ENCODE measurements around the gene SPATS2L. TPM values are rescaled to one million over a fixed set of nuclear protein-coding genes. Genes with fewer than 3 reads are reported as not detected.

SPATS2L gene
- total and polyA plus RNA-seq, 2 of the 13 experiments (the other 11 are each of a cell fraction or from before 2014, with no cell fraction given), result 154 to 212 TPM

DNA sequence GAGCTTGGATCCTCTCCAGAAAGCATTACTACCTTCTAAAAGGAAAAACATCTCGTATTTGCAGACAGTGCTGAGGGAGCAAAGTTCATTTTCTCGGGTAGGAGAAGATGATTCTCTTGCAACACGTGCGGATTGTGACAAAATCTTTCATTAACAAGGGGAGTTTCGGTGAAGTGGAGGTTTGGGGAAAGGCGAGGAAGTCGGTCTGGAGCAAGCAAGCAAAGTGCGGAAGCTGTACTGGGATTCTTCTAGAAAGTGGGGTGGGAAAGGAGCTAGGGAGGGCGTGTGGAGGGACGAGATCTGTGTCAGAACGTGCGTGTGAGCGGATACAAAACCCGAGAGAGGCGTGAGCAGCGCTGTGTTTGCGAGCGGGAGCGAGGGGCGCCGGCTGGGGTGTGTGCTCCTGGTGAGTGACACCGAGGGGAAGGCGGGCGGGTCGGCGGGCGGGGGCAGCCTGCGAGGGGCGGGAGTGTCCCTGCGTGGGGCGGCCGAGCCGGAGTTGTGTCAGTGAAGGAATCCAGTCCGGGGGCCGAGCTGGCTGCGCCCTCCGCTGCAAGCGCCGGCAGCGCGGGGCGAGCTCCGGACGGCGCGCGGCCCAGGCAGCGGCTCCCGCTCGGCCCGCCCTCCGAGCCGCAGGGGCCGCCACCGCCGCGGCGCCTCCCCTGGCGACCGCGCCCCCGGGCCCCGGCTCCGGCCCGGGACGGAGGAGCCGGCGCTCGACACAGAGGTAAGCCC is at the start of gene SPATS2L (continued):
- TF ChIP-seq NKX3-1 (CRISPR knock-in tag; IDR thresholded peaks at IDR 0.05) (0 out of 2 replicates have a peak, but pooled peaks have one; percentile 36), KLF13 (CRISPR knock-in tag; IDR thresholded peaks at IDR 0.05) (0 out of 2 replicates have a peak, but pooled peaks have one; percentile 65), AGO2 (optimal IDR thresholded peaks at IDR 0.05; ENCODE audit: low read depth, low read length) (no peak), SMARCC2 (IDR thresholded peaks at IDR 0.05) (no peak), ARNTL (CRISPR knock-in tag; IDR thresholded peaks at IDR 0.05) (peak; percentile 74), ADNP (CRISPR knock-in tag; IDR thresholded peaks at IDR 0.05) (no peak), ZNF253 (CRISPR knock-in tag; IDR thresholded peaks at IDR 0.05; ENCODE audit: borderline replicate concordance) (peak; percentile 47; the same call in 1 of the 2 replicates), KLF9 (CRISPR knock-in tag; IDR thresholded peaks at IDR 0.05; ENCODE audit: low read depth) (peak; percentile 81; the same call in 1 of the 2 replicates), ELF3 (CRISPR knock-in tag; IDR thresholded peaks at IDR 0.05) (peak; percentile 71), EEA1 (CRISPR knock-in tag; IDR thresholded peaks at IDR 0.05; ENCODE audit: borderline replicate concordance) (0 out of 2 replicates have a peak, but pooled peaks have one; percentile 54), KLF12 (CRISPR knock-in tag; IDR thresholded peaks at IDR 0.05; ENCODE audit: borderline replicate concordance) (no peak), ZNF343 (CRISPR knock-in tag; IDR thresholded peaks at IDR 0.05) (peak; percentile 70), ZBTB21 (CRISPR knock-in tag; IDR thresholded peaks at IDR 0.05) (no peak), ZNF644 (CRISPR knock-in tag; IDR thresholded peaks at IDR 0.05; ENCODE audit: low read depth) (no peak; the same call in 1 of the 2 replicates), SETDB1 (CRISPR knock-in tag; IDR thresholded peaks at IDR 0.05; ENCODE audit: borderline replicate concordance) (no peak), TFDP2 (CRISPR knock-in tag; IDR thresholded peaks at IDR 0.05) (peak; percentile 77), WIZ (CRISPR knock-in tag; IDR thresholded peaks at IDR 0.05) (0 out of 2 replicates have a peak, but pooled peaks have one; percentile 38), TRIM24 (CRISPR knock-in tag; IDR thresholded peaks at IDR 0.05) (no peak), KDM2A (CRISPR knock-in tag; IDR thresholded peaks at IDR 0.05; ENCODE audit: borderline replicate concordance, low read depth) (peak; percentile 86), SOX5 (CRISPR knock-in tag; IDR thresholded peaks at IDR 0.05; ENCODE audit: borderline replicate concordance) (peak; percentile 72), TOPORS (CRISPR knock-in tag; IDR thresholded peaks at IDR 0.05) (peak; percentile 69; the same call in 1 of the 2 replicates), KLF16 (CRISPR knock-in tag; IDR thresholded peaks at IDR 0.05) (peak; percentile 40 to 83; a peak in 3 of 4 replicates), PHF8 (CRISPR knock-in tag; IDR thresholded peaks at IDR 0.05) (peak; percentile 61), NONO (IDR thresholded peaks at IDR 0.05) (no peak), NONO (CRISPR knock-in tag; conservative IDR thresholded peaks at IDR 0.05) (peak; percentile 54; the same call in 1 of the 2 replicates), ZNF550 (CRISPR knock-in tag; IDR thresholded peaks at IDR 0.05; ENCODE audit: borderline replicate concordance) (no peak), ZNF446 (CRISPR knock-in tag; IDR thresholded peaks at IDR 0.05) (no peak)
- TF ChIP-seq, protein P1, sequence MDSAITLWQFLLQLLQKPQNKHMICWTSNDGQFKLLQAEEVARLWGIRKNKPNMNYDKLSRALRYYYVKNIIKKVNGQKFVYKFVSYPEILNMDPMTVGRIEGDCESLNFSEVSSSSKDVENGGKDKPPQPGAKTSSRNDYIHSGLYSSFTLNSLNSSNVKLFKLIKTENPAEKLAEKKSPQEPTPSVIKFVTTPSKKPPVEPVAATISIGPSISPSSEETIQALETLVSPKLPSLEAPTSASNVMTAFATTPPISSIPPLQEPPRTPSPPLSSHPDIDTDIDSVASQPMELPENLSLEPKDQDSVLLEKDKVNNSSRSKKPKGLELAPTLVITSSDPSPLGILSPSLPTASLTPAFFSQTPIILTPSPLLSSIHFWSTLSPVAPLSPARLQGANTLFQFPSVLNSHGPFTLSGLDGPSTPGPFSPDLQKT (CRISPR knock-in tag; IDR thresholded peaks at IDR 0.05; ENCODE audit: borderline replicate concordance), result no peak
- TF ChIP-seq, protein P2, sequence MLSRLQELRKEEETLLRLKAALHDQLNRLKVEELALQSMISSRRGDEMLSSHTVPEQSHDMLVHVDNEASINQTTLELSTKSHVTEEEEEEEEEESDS (CRISPR knock-in tag; IDR thresholded peaks at IDR 0.05; ENCODE audit: borderline replicate concordance), result no peak
- TF ChIP-seq, protein P3, sequence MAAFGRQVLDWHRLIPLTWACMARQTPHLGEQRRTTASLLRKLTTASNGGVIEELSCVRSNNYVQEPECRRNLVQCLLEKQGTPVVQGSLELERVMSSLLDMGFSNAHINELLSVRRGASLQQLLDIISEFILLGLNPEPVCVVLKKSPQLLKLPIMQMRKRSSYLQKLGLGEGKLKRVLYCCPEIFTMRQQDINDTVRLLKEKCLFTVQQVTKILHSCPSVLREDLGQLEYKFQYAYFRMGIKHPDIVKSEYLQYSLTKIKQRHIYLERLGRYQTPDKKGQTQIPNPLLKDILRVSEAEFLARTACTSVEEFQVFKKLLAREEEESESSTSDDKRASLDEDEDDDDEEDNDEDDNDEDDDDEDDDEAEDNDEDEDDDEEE (CRISPR knock-in tag; IDR thresholded peaks at IDR 0.05), result no peak
